Measurements from ENCODE around the gene EGFLAM. TPM values are rescaled to one million over a fixed set of nuclear protein-coding genes. Genes with fewer than 3 reads are reported as not detected.
A peak's percentile ranks its signal among the peaks of the same experiment; 100 is the strongest.

EGFLAM gene
- total RNA-seq, 1 donor: 11.2 TPM

GRCh38 chr5:38434966-38435705 lies 176.8 kb downstream of the EGFLAM start:
- Histone ChIP-seq H3K36me3 (ENCODE audit: insufficient read depth, low read length) (no peaks in the 10 kb centered on the region), H3K27ac (ENCODE audit: low read depth, low read length) (no peak overlapping the region), H3K4me1 (ENCODE audit: insufficient read depth, low read length) (peaks cover 35% of the 10 kb centered on the region), H3K9me3 (ENCODE audit: low read depth, low read length) (no peaks in the 10 kb centered on the region), H3K4me3 (ENCODE audit: insufficient read depth, low read length) (no peak overlapping the region), H4K20me1 (ENCODE audit: insufficient read depth, low read length) (no peaks in the 10 kb centered on the region), H3K27me3 (ENCODE audit: insufficient read depth, low read length) (no peaks in the 10 kb centered on the region), H3K4me2 (ENCODE audit: insufficient read depth, low read length) (no peak overlapping the region), H3K79me2 (ENCODE audit: insufficient read depth, low read length) (no peaks in the 10 kb centered on the region), H2AFZ (ENCODE audit: low read length) (no peak overlapping the region)
- peak; percentile 59 for DNase-seq (ENCODE audit: insufficient read length, low spot score, missing footprints)
- no peak for TF ChIP-seq CTCF (IDR thresholded peaks at IDR 0.05; ENCODE audit: extremely low read depth, low read depth, low read length)

- no peak for TF ChIP-seq CTCF (IDR thresholded peaks at IDR 0.05; ENCODE audit: extremely low read depth, low read depth, low read length)
- no peaks in the 10 kb centered on the region for H3K27me3 ChIP-seq (ENCODE audit: insufficient read depth, low read length)
- no peak overlapping the region for H2AFZ ChIP-seq (ENCODE audit: low read length)
- no peaks in the 10 kb centered on the region for H4K20me1 ChIP-seq (ENCODE audit: insufficient read depth, low read length)
- no peaks in the 10 kb centered on the region for H3K79me2 ChIP-seq (ENCODE audit: insufficient read depth, low read length)
- no peak overlapping the region for H3K4me2 ChIP-seq (ENCODE audit: insufficient read depth, low read length)
- no peak overlapping the region for H3K4me3 ChIP-seq (ENCODE audit: insufficient read depth, low read length)
- H3K27ac ChIP-seq (ENCODE audit: low read depth, low read length): no peak overlapping the region
- no peaks in the 10 kb centered on the region for H3K9me3 ChIP-seq (ENCODE audit: low read depth, low read length)
- peaks cover 24% of the 10 kb centered on the region for H3K4me1 ChIP-seq (ENCODE audit: insufficient read depth, low read length)
- DNase-seq (ENCODE audit: insufficient read length, low spot score, missing footprints): peak; percentile 26
- H3K36me3 ChIP-seq (ENCODE audit: insufficient read depth, low read length): no peaks in the 10 kb centered on the region
Measured at GRCh38 chr5:38438757-38439156, 180.4 kb downstream of the EGFLAM start.

GRCh38 chr5:38441453-38442246 lies 183.3 kb downstream of the EGFLAM start:
- TF ChIP-seq CTCF (IDR thresholded peaks at IDR 0.05; ENCODE audit: extremely low read depth, low read depth, low read length): peak; percentile 97
- Histone ChIP-seq H2AFZ (ENCODE audit: low read length) (peak overlapping the region; percentile 57), H3K79me2 (ENCODE audit: insufficient read depth, low read length) (peaks cover 10% of the 10 kb centered on the region), H3K4me2 (ENCODE audit: insufficient read depth, low read length) (no peak overlapping the region), H3K9me3 (ENCODE audit: low read depth, low read length) (no peaks in the 10 kb centered on the region), H3K4me3 (ENCODE audit: insufficient read depth, low read length) (no peak overlapping the region), H3K4me1 (ENCODE audit: insufficient read depth, low read length) (peaks cover 14% of the 10 kb centered on the region), H4K20me1 (ENCODE audit: insufficient read depth, low read length) (no peaks in the 10 kb centered on the region), H3K36me3 (ENCODE audit: insufficient read depth, low read length) (no peaks in the 10 kb centered on the region), H3K27me3 (ENCODE audit: insufficient read depth, low read length) (no peaks in the 10 kb centered on the region), H3K27ac (ENCODE audit: low read depth, low read length) (no peak overlapping the region)
- peak; percentile 93 for DNase-seq (ENCODE audit: insufficient read length, low spot score, missing footprints)

- Histone ChIP-seq H3K4me1 (ENCODE audit: insufficient read depth, low read length) (peaks cover 9% of the 10 kb centered on the region), H3K4me3 (ENCODE audit: insufficient read depth, low read length) (no peak overlapping the region), H3K9me3 (ENCODE audit: low read depth, low read length) (no peaks in the 10 kb centered on the region), H3K79me2 (ENCODE audit: insufficient read depth, low read length) (peaks cover 13% of the 10 kb centered on the region), H2AFZ (ENCODE audit: low read length) (no peak overlapping the region), H4K20me1 (ENCODE audit: insufficient read depth, low read length) (no peaks in the 10 kb centered on the region), H3K27me3 (ENCODE audit: insufficient read depth, low read length) (no peaks in the 10 kb centered on the region), H3K36me3 (ENCODE audit: insufficient read depth, low read length) (no peaks in the 10 kb centered on the region), H3K4me2 (ENCODE audit: insufficient read depth, low read length) (no peak overlapping the region), H3K27ac (ENCODE audit: low read depth, low read length) (no peak overlapping the region)
- DNase-seq (ENCODE audit: insufficient read length, low spot score, missing footprints): no peak
- no peak for TF ChIP-seq CTCF (IDR thresholded peaks at IDR 0.05; ENCODE audit: extremely low read depth, low read depth, low read length)
Measured at GRCh38 chr5:38442247-38442573, 183.9 kb downstream of the EGFLAM start.
